Pancreas (tissue), 10 donors: ENCODE results near the gene RAB9A. TPM values are rescaled to one million over a fixed set of nuclear protein-coding genes. Genes with fewer than 3 reads are reported as not detected.
A peak's percentile ranks its signal among the peaks of the same experiment; 100 is the strongest.
"Not testable (repeated sequence)": the region's sequence is repeated elsewhere in the genome, so short reads cannot be mapped to it uniquely, and the experiment has no call there.

Source experiments
- ATAC-seq, 4 donors: fragments of 200-7000 bp; cut with Tn5 transposase; one replicate each; pipeline versions ENCODE4 v1.8.0 to v1.9.1; 2020; ENCODE audit warnings: mild to moderate bottlenecking in 4 of 4, moderate library complexity in 4 of 4
- DNase-seq, 6 donors: peaks; one replicate each; pipeline ENCODE4 v3.0.0-alpha.2; 2020
- FAIRE-seq: peaks from 2 replicates; lab custom pipeline; 2012; peaks lifted over from hg19 to GRCh38; lab: Jason Lieb, UNC
- H3K27ac ChIP-seq, 4 donors: fragments of 200-600 bp; sonication (generic); 1 replicate in 3 of 4; 2 replicates in 1 of 4; pipeline versions ENCODE4 v1.5.0 to v1.8.0; 2020
- H3K27me3 ChIP-seq, 4 donors: fragments of 200-600 bp; one replicate each; pipeline ENCODE4 v1.8.0; 2021
- H3K36me3 ChIP-seq, 3 donors: fragments of 200-600 bp; sonication (generic) in 1 of 3; one replicate each; pipeline versions ENCODE4 v1.5.0 to v1.8.0; 2020 to 2021
- H3K4me1 ChIP-seq, 3 donors: fragments of 200-600 bp; one replicate each; pipeline ENCODE4 v1.8.0; 2021
- H3K4me3 ChIP-seq, 4 donors: fragments of 200-600 bp; sonication (generic) in 2 of 4; one replicate each; pipeline versions ENCODE4 v1.5.0 to v1.8.0; 2020 to 2021
- H3K9me3 ChIP-seq, 4 donors: fragments of 200-600 bp; one replicate each; pipeline ENCODE4 v1.8.0; 2021
- CTCF ChIP-seq, 4 donors: fragments of 200-600 bp; sonication (generic) in 3 of 4; IDR thresholded peaks; one replicate each; pipeline versions ENCODE4 v1.5.0 to v1.8.0; 2021; ENCODE audit warnings: antibody characterized with exemption in 4 of 4
- WGBS, 2 donors: extraction: QIAGEN DNeasy Blood & Tissue Kit; methylation state at CpG; one replicate each; pipeline ENCODE4 v1.1.7; 2013; 5-methylcytosine and 5-hydroxymethylcytosine counted together
- intact Hi-C, 3 donors: fragments of 100-400 bp; cut with DNase I; formaldehyde crosslinking; loops; one replicate each; pipeline versions ENCODE4 v1.11.1 to v1.14.2; 2022
- polyA plus RNA-seq, 2 donors: library from polyadenylated mRNA; stranded (reverse); fragments of 200-250 nt; gene quantifications; one replicate each; pipeline ENCODE4 v1.2.3, GENCODE V29; 2013
- total RNA-seq, 6 donors: library from RNA; stranded (reverse); fragmentation: NEBNext Ultra II Directional in 4 of 6; extraction: Animal tissue kit (Norgen Biotek cat#: 25700) in 4 of 6; gene quantifications; one replicate each; pipeline versions ENCODE4 v1.2.1 to v1.2.4, GENCODE V29; 2021 to 2023
- donor health status: healthy with polysubstance abuse.
- donor health status: DM: no; HTN: no; CAD: no; lungs with moderate emphysema.
- donor health status: DM: no; HTN: no; CAD: no.
- donor health status: control.
- donor health status: control.
- donor health status: Bipolar disorder and iron deficiency.
- donor health status: DM: yes; HTN: yes; CAD: no.
- donor health status: DM: no; HTN: no; CAD: no.
- donor health status: DM: no; HTN: no; CAD: no.
- donor health status: DM: yes; HTN: yes; CAD: no.

Gene RAB9A
- total and polyA plus RNA-seq, 8 donors, result 8.7 to 22.0 (median 16.5) TPM

GRCh38 chrX:13664020-13664419, 24.9 kb upstream of the RAB9A start:
- 54 to 73% methylated on average over 3 of the region's 3 CpGs for WGBS, 2 donors
- Histone ChIP-seq H3K27ac (peak overlapping the region in 1 of 4 donors; percentile 23), H3K27me3 (no peaks in the 10 kb centered on the region), H3K4me3 (no peak overlapping the region), H3K36me3 (peaks cover 0 to 9% (median 0%) of the 10 kb centered on the region in 3 donors), H3K9me3 (no peaks in the 10 kb centered on the region), H3K4me1 (peaks cover 0 to 12% (median 10%) of the 10 kb centered on the region in 3 donors)
- no peak for TF ChIP-seq CTCF (IDR thresholded peaks at IDR 0.05)
- intact Hi-C loops, result loop anchor here in 2 of 3 donors (5.0 to 10.0 kb wide), 2 partner anchors 368 to 371 kb away; no protein-coding TSS in a partner anchor
- ATAC-seq (no peak), FAIRE-seq (no peak), DNase-seq (no peak)

GRCh38 chrX:13666836-13667235, 22.1 kb upstream of the RAB9A start:
- ATAC-seq, result peak in 2 of 4 donors; percentile 14 to 21
- peaks cover 4 to 18% (median 13%) of the 10 kb centered on the region in 3 donors for H3K4me1 ChIP-seq
- FAIRE-seq, result no peak
- no peaks in the 10 kb centered on the region for H3K27me3 ChIP-seq
- DNase-seq, result no peak
- peak overlapping the region in 2 of 4 donors; percentile 20 to 24 for H3K27ac ChIP-seq
- peaks cover 0 to 9% (median 0%) of the 10 kb centered on the region in 3 donors for H3K36me3 ChIP-seq
- WGBS, 2 donors, result 49 to 61% methylated on average over 3 of the region's 3 CpGs
- H3K4me3 ChIP-seq, result no peak overlapping the region
- no peaks in the 10 kb centered on the region for H3K9me3 ChIP-seq
- no peak for TF ChIP-seq CTCF (IDR thresholded peaks at IDR 0.05)
- intact Hi-C loops, result loop anchor here in 1 of 3 donors (10.0 kb wide), 1 partner anchor 368 kb away; no protein-coding TSS in a partner anchor

- peaks cover 4 to 18% (median 13%) of the 10 kb centered on the region in 3 donors for H3K4me1 ChIP-seq
- TF ChIP-seq CTCF (IDR thresholded peaks at IDR 0.05), result no peak
- FAIRE-seq (no peak), ATAC-seq (no peak), DNase-seq (no peak)
- H3K27me3 ChIP-seq, result peaks cover 0 to under 1% (median 0%) of the 10 kb centered on the region in 4 donors
- no peak overlapping the region for H3K4me3 ChIP-seq
- no peaks in the 10 kb centered on the region for H3K9me3 ChIP-seq
- intact Hi-C loops, result loop anchor here in 1 of 3 donors (10.0 kb wide), 1 partner anchor 367 kb away; no protein-coding TSS in a partner anchor
- H3K27ac ChIP-seq, result peak overlapping the region in 2 of 4 donors; percentile 24 to 77
- peaks cover 0 to 8% (median 0%) of the 10 kb centered on the region in 3 donors for H3K36me3 ChIP-seq
These were observed 21.0 kb upstream of the RAB9A start for GRCh38 chrX:13667919-13668318.

- intact Hi-C loops, result loop anchor here in 1 of 3 donors (10.0 kb wide), 1 partner anchor 366 kb away; no protein-coding TSS in a partner anchor
- peak; percentile 96 for FAIRE-seq
- TF ChIP-seq CTCF (IDR thresholded peaks at IDR 0.05), result no peak
- Histone ChIP-seq H3K36me3 (no peaks in the 10 kb centered on the region), H3K9me3 (no peaks in the 10 kb centered on the region), H3K4me3 (no peak overlapping the region), H3K4me1 (peaks cover 4 to 18% (median 13%) of the 10 kb centered on the region in 3 donors), H3K27me3 (peaks cover 0 to 4% (median 0%) of the 10 kb centered on the region in 4 donors), H3K27ac (peak overlapping the region; percentile 19 to 77 (median 52))
- WGBS, 2 donors, result 4 to 12% methylated on average over 9 of the region's 9 CpGs
- DNase-seq, result peak; percentile 65 to 90 (median 84)
- peak; percentile 94 to 97 (median 96) for ATAC-seq
These were observed 19.6 kb upstream of the RAB9A start for GRCh38 chrX:13669246-13669737.

- 82 to 90% methylated on average over 8 of the region's 8 CpGs for WGBS, 2 donors
- H3K27me3 ChIP-seq, H3K4me3 ChIP-seq, H3K36me3 ChIP-seq, H3K9me3 ChIP-seq, FAIRE-seq, ATAC-seq, DNase-seq: not testable (repeated sequence)
- Histone ChIP-seq H3K4me1 (peaks cover 4 to 18% (median 13%) of the 10 kb centered on the region in 3 donors), H3K27ac (peak overlapping the region; percentile 19 to 77 (median 52))
- intact Hi-C loops, result loop anchor here in 1 of 3 donors (10.0 kb wide), 1 partner anchor 365 kb away; no protein-coding TSS in a partner anchor
These were observed 19.2 kb upstream of the RAB9A start for GRCh38 chrX:13669755-13670154.
